Retinal pigment epithelial cell (primary cell): ENCODE data around the gene TANC2.

Experiments used
- DNase-seq: peaks from one replicate; pipeline ENCODE4 v3.0.0-alpha.2; 2010; ENCODE audit warnings: low read depth
- H3K4me3 ChIP-seq: 2 replicates; pipeline ENCODE4 v1.5.1; 2011; ENCODE audit warnings: mild to moderate bottlenecking, low read length, control low read depth, moderate library complexity
- CTCF ChIP-seq: conservative IDR thresholded peaks from 2 replicates; pipeline ENCODE4 v1.5.1; 2011; ENCODE audit warnings: low read depth, low read length, control low read depth, inconsistent platforms

TANC2 gene

GRCh38 chr17:62937606-62938005, 28.4 kb upstream of the TANC2 start:
- no peak for TF ChIP-seq CTCF
- no peak for DNase-seq
- no peak overlapping the region for H3K4me3 ChIP-seq

- no peak overlapping the region for H3K4me3 ChIP-seq
- DNase-seq = no peak
- TF ChIP-seq CTCF = no peak
These were observed 24.6 kb upstream of the TANC2 start for GRCh38 chr17:62941358-62941991.

GRCh38 chr17:62948370-62948769, 17.7 kb upstream of the TANC2 start:
- H3K4me3 ChIP-seq = no peak overlapping the region
- peak; percentile 47 for DNase-seq
- TF ChIP-seq CTCF = no peak

- H3K4me3 ChIP-seq = no peak overlapping the region
- DNase-seq = no peak
- TF ChIP-seq CTCF = no peak
These were observed 17.0 kb upstream of the TANC2 start for GRCh38 chr17:62949036-62949435.

- no peak for TF ChIP-seq CTCF
- no peak overlapping the region for H3K4me3 ChIP-seq
- DNase-seq = peak; percentile 98
These were observed 16.0 kb upstream of the TANC2 start for GRCh38 chr17:62950067-62950466.

GRCh38 chr17:62955841-62956352, 10.1 kb upstream of the TANC2 start:
- H3K4me3 ChIP-seq = no peak overlapping the region
- TF ChIP-seq CTCF = no peak
- DNase-seq = no peak

GRCh38 chr17:62963296-62963695, 2.7 kb upstream of the TANC2 start:
- DNase-seq = no peak
- H3K4me3 ChIP-seq = no peak overlapping the region
- TF ChIP-seq CTCF = no peak
